Measurements from ENCODE around the gene SSBP2.
"Not testable (repeated sequence)": the region's sequence is repeated elsewhere in the genome, so short reads cannot be mapped to it uniquely, and the experiment has no call there.

SSBP2 gene

DNA sequence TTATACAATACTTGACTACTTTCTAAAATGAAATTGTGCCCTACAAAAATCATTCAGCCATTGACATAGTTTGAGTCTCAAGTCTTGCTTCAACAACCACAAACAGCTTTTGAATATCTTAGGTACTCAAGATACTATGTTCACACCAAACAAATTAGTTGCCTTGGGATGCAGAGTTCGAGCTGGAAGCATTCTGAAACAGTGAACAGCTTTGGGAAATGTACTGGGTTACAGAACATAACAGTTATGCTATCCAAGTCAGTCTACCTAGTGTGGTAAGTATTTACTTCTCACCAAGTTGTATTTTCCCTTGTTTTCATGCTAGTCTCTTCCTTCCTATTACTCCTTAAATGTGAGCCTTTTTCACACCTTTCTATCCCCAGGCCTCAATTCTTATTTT lies 143.2 kb downstream of the SSBP2 start:
- TF ChIP-seq CTCF (IDR thresholded peaks at IDR 0.05; ENCODE audit: low read depth, low read length), result no peak
- H3K4me3 ChIP-seq (ENCODE audit: low read depth, low read length), result no peak overlapping the region

GRCh38 chr5:81606150-81606549 lies 144.7 kb downstream of the SSBP2 start:
- no peak overlapping the region for H3K4me3 ChIP-seq (ENCODE audit: low read depth, low read length)
- TF ChIP-seq CTCF (IDR thresholded peaks at IDR 0.05; ENCODE audit: low read depth, low read length), result no peak

DNA sequence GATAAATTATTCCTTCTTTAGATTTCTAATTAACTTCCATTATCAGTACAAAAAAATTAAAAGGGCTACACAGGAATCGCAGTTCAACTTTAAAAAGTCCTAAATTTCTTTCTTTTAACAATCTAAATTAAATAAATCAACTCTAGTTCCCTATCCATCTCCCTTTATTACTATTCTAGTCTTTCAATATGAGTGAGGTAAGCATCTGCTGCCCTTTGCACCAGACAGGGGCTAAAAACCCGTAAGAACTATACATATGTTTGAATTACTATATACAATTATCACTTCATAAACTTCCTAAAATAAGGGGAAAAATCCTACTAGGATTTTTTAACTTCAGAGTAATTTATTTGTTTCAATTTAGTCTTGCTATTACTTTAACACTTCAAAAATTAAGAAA lies 145.6 kb downstream of the SSBP2 start:
- no peak overlapping the region for H3K4me3 ChIP-seq (ENCODE audit: low read depth, low read length)
- no peak for TF ChIP-seq CTCF (IDR thresholded peaks at IDR 0.05; ENCODE audit: low read depth, low read length)

DNA sequence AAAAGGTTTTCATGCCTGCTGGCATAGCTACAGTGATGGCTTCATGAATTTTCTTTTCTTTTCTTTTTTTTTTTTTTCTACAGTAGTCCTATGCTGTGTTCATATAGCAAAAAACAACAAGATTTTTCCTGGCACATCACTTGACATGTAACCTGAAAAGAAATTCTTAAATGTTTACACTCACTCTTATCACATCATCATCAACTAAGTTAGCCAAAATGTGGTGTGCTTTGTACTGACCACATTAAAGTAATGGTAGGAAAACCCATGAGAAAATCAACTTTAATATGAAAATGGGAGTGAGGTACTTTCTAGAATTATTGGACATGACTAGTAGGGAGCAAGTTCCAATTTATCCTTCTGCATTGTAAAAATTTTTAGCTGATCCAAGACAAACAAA lies 146.7 kb downstream of the SSBP2 start:
- TF ChIP-seq CTCF (IDR thresholded peaks at IDR 0.05; ENCODE audit: low read depth, low read length), result no peak
- no peak overlapping the region for H3K4me3 ChIP-seq (ENCODE audit: low read depth, low read length)

DNA sequence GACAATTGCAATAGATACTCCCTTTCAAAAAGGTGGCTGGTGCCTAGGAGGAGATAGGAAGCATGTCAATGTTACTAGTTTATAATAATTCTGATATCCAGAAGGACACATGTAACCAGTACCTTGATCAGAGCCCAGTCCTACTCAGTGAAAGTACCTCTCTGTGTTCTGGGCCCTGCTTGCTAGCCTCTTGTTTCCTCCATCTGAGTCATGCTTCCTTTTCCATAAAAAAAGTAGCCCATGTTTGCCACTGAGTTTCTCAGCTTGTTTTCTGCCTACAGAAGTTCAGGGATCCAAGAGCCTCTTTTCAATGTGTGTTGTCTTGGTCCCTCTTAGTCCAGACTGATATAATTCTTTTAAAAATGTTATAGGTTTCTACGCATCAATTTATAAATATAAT lies 149.0 kb downstream of the SSBP2 start:
- H3K4me3 ChIP-seq (ENCODE audit: low read depth, low read length), result no peak overlapping the region
- TF ChIP-seq CTCF (IDR thresholded peaks at IDR 0.05; ENCODE audit: low read depth, low read length), result no peak

- not testable (repeated sequence) for H3K4me3 ChIP-seq (ENCODE audit: low read depth, low read length)
These were observed 158.8 kb downstream of the SSBP2 start for GRCh38 chr5:81592085-81592484.

- TF ChIP-seq CTCF (IDR thresholded peaks at IDR 0.05; ENCODE audit: low read depth, low read length), result no peak
- no peak overlapping the region for H3K4me3 ChIP-seq (ENCODE audit: low read depth, low read length)
These were observed 160.2 kb downstream of the SSBP2 start for GRCh38 chr5:81590498-81591384.

Measured in WI38 (cell line).